Panc1 (cell line): ENCODE measurements around the gene IL16. TPM values are rescaled to one million over a fixed set of nuclear protein-coding genes. Genes with fewer than 3 reads are reported as not detected.

Experiments
- ATAC-seq: fragments of 200-7000 bp; cut with Tn5 transposase; 2 replicates; pipeline ENCODE4 v1.9.1; 2020; ENCODE audit warnings: mild to moderate bottlenecking, moderate library complexity
- BruUV-seq: library from RNA; stranded (reverse); fragments of 400-500 nt; replicated peaks from 2 replicates; lab custom pipeline; 2021; lab: Mats Ljungman, UMichigan
- CTCF ChIA-PET: fragments of 300-600 bp; sonication (Branson Sonifier 250); formaldehyde crosslinking; loops from one replicate; lab custom pipeline; 2022; ENCODE audit warnings: antibody characterized with exemption; lab: Charles Lee
- POLR2A ChIA-PET: fragments of 300-600 bp; sonication (Branson Sonifier 250); formaldehyde crosslinking; loops from one replicate; lab custom pipeline; 2022; ENCODE audit warnings: antibody characterized with exemption; lab: Charles Lee
- DNase-seq: peaks from one replicate; pipeline ENCODE4 v3.0.0-alpha.2; 2010; ENCODE audit warnings: low read depth, low spot score
- H3K27ac ChIP-seq: 2 replicates; pipeline ENCODE4 v1.5.1; 2011; ENCODE audit warnings: mild to moderate bottlenecking, low read length, inconsistent platforms
- H3K27me3 ChIP-seq: fragments of 200-500 bp; sonication (Bioruptor generic); 2 replicates; pipeline ENCODE4 v1.6.0; 2014; ENCODE audit warnings: low read length, inconsistent platforms; ENCODE audit not compliant: control insufficient read depth, insufficient read depth
- H3K36me3 ChIP-seq: fragments of 200-500 bp; sonication (Bioruptor generic); 2 replicates; pipeline ENCODE4 v1.5.1; 2014; ENCODE audit warnings: inconsistent platforms, mild to moderate bottlenecking, low read length, moderate library complexity; ENCODE audit not compliant: control insufficient read depth, insufficient read depth
- H3K4me1 ChIP-seq: 2 replicates; pipeline ENCODE4 v1.5.1; 2011; ENCODE audit warnings: inconsistent platforms, mild to moderate bottlenecking, low read length, moderate library complexity; ENCODE audit not compliant: control insufficient read depth, insufficient read depth
- H3K4me3 ChIP-seq, 2 experiments: 2 replicates each; pipeline ENCODE4 v1.5.1; 2011 to 2012; ENCODE audit warnings: low read depth in 2 of 2, low read length in 2 of 2, mild to moderate bottlenecking in 2 of 2, inconsistent platforms in 1 of 2, moderate library complexity in 1 of 2
- H3K9me3 ChIP-seq: fragments of 200-500 bp; sonication (Bioruptor generic); 2 replicates; pipeline ENCODE4 v1.5.1; 2014; ENCODE audit warnings: low read depth, mild to moderate bottlenecking, inconsistent platforms, low read length, moderate library complexity; ENCODE audit not compliant: control insufficient read depth, insufficient read depth
- CTCF ChIP-seq: fragments of 450-650 bp; IDR thresholded peaks from 2 replicates; pipeline ENCODE4 v1.5.1; 2017; ENCODE audit warnings: mild to moderate bottlenecking
- POLR2AphosphoS5 ChIP-seq: IDR thresholded peaks from 2 replicates; pipeline ENCODE4 v1.6.1; 2012; ENCODE audit warnings: mild to moderate bottlenecking, low read depth, low read length, moderate library complexity
- SIN3A ChIP-seq: IDR thresholded peaks from 2 replicates; pipeline ENCODE4 v1.6.1; 2012; ENCODE audit warnings: low read depth, mild to moderate bottlenecking, low read length, moderate library complexity, borderline replicate concordance; ENCODE audit not compliant: insufficient read depth
- TCF7L2 ChIP-seq: IDR thresholded peaks from 2 replicates; pipeline ENCODE4 v1.6.1; 2011; ENCODE audit warnings: mild to moderate bottlenecking, low read depth, low read length, inconsistent platforms
- in situ Hi-C: cut with HindIII; loops from 2 replicates; pipeline ENCODE4 v1.10.0; 2016; ENCODE audit warnings: low sequenced_read_pairs, low pct_unique_long_range_greater_than_20kb
- intact Hi-C: fragments of 100-400 bp; cut with micrococcal nuclease; formaldehyde crosslinking; loops from one replicate; pipeline ENCODE4 v1.10.0; 2022; ENCODE audit not compliant: unreplicated experiment
- total RNA-seq: library from RNA; stranded (reverse); gene quantifications from one replicate; pipeline ENCODE4 v1.2.1, GENCODE V29; 2021; ENCODE audit not compliant: unreplicated experiment
- TF ChIP-seq, protein P1 (sequence below), 2 experiments: IDR thresholded peaks; 2 replicates each; pipeline ENCODE4 v1.6.1; 2011 to 2012; ENCODE audit warnings: low read depth in 2 of 2, control low read depth in 1 of 2, low read length in 1 of 2, mild to moderate bottlenecking in 1 of 2, moderate library complexity in 1 of 2; ENCODE audit not compliant: insufficient read depth in 1 of 2

The IL16 gene
- total RNA-seq, 1 experiment from 2014 or later, result 1.0 TPM

- ATAC-seq, result no peak
- Histone ChIP-seq H3K36me3 (no peaks in the 10 kb centered on the region), H3K27me3 (peaks cover 5% of the 10 kb centered on the region), H3K27ac (no peak overlapping the region), H3K9me3 (no peaks in the 10 kb centered on the region), H3K4me3 (no peak overlapping the region), H3K4me1 (peaks cover 5% of the 10 kb centered on the region)
- ChIA-PET CTCF (no interaction called here), POLR2A (no interaction called here)
- in situ Hi-C loops (no loop called here), intact Hi-C loops (loop anchor here (5.0 kb wide), 1 partner anchor 292 kb away; no protein-coding TSS in a partner anchor)
- no TSS peak for BruUV-seq
- TF ChIP-seq CTCF (no peak), TCF7L2 (no peak)
- no peak for DNase-seq
These were observed 72.4 kb downstream of the IL16 start for GRCh38 chr15:81268881-81269601.

GRCh38 chr15:81270188-81270587 is 73.5 kb downstream of the IL16 start:
- Histone ChIP-seq H3K9me3 (no peaks in the 10 kb centered on the region), H3K4me1 (peaks cover 5% of the 10 kb centered on the region), H3K27ac (no peak overlapping the region), H3K36me3 (no peaks in the 10 kb centered on the region), H3K27me3 (peaks cover 3% of the 10 kb centered on the region), H3K4me3 (no peak overlapping the region)
- POLR2A ChIA-PET, result no interaction called here
- DNase-seq, result no peak
- CTCF ChIA-PET, result no interaction called here
- BruUV-seq, result no TSS peak
- no peak for TF ChIP-seq CTCF
- TF ChIP-seq TCF7L2, result no peak
- TF ChIP-seq SIN3A, result no peak
- TF ChIP-seq, protein P1, sequence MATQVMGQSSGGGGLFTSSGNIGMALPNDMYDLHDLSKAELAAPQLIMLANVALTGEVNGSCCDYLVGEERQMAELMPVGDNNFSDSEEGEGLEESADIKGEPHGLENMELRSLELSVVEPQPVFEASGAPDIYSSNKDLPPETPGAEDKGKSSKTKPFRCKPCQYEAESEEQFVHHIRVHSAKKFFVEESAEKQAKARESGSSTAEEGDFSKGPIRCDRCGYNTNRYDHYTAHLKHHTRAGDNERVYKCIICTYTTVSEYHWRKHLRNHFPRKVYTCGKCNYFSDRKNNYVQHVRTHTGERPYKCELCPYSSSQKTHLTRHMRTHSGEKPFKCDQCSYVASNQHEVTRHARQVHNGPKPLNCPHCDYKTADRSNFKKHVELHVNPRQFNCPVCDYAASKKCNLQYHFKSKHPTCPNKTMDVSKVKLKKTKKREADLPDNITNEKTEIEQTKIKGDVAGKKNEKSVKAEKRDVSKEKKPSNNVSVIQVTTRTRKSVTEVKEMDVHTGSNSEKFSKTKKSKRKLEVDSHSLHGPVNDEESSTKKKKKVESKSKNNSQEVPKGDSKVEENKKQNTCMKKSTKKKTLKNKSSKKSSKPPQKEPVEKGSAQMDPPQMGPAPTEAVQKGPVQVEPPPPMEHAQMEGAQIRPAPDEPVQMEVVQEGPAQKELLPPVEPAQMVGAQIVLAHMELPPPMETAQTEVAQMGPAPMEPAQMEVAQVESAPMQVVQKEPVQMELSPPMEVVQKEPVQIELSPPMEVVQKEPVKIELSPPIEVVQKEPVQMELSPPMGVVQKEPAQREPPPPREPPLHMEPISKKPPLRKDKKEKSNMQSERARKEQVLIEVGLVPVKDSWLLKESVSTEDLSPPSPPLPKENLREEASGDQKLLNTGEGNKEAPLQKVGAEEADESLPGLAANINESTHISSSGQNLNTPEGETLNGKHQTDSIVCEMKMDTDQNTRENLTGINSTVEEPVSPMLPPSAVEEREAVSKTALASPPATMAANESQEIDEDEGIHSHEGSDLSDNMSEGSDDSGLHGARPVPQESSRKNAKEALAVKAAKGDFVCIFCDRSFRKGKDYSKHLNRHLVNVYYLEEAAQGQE (IDR thresholded peaks at IDR 0.05; ENCODE audit: insufficient read depth in 1 of 2, low read depth in 2 of 2, low read length in 1 of 2), result no peak
- no peak for TF ChIP-seq POLR2AphosphoS5
- in situ Hi-C loops (no loop called here), intact Hi-C loops (no loop called here)
- no peak for ATAC-seq
